GM23248 (cell line): ENCODE results near the gene CHST3. TPM values are rescaled to one million over a fixed set of nuclear protein-coding genes. Genes with fewer than 3 reads are reported as not detected.
A peak's percentile ranks its signal among the peaks of the same experiment; 100 is the strongest.

ENCODE experiments used
- DNase-seq: peaks from one replicate; pipeline ENCODE4 v3.0.0-alpha.2; 2015
- H2AFZ ChIP-seq: fragments of 200-600 bp; sonication (generic); 2 replicates; pipeline ENCODE4 v1.6.1; 2016; ENCODE audit warnings: antibody characterized with exemption
- H3F3A ChIP-seq: fragments of 200-600 bp; sonication (generic); 2 replicates; pipeline ENCODE4 v1.6.1; 2016; ENCODE audit warnings: mild to moderate bottlenecking, antibody characterized with exemption, mixed run types; ENCODE audit not compliant: insufficient read depth
- H3K27ac ChIP-seq: fragments of 200-600 bp; sonication (generic); 2 replicates; pipeline ENCODE4 v1.5.1; 2016; ENCODE audit warnings: mild to moderate bottlenecking
- H3K27me3 ChIP-seq: fragments of 200-600 bp; sonication (generic); replicated peaks from 2 replicates; pipeline ENCODE4 v1.6.1; 2016; ENCODE audit warnings: mild to moderate bottlenecking; ENCODE audit not compliant: insufficient read depth
- H3K36me3 ChIP-seq: fragments of 200-600 bp; sonication (generic); 2 replicates; pipeline ENCODE4 v1.6.1; 2016; ENCODE audit warnings: low read depth, mild to moderate bottlenecking
- H3K4me1 ChIP-seq: fragments of 200-600 bp; sonication (generic); 2 replicates; pipeline ENCODE4 v1.6.1; 2016; ENCODE audit warnings: mild to moderate bottlenecking; ENCODE audit not compliant: insufficient read depth
- H3K4me2 ChIP-seq: fragments of 200-600 bp; sonication (generic); one replicate; pipeline ENCODE4 v1.6.1; 2016; ENCODE audit warnings: mild to moderate bottlenecking; ENCODE audit not compliant: unreplicated experiment
- H3K4me3 ChIP-seq: fragments of 200-600 bp; sonication (generic); 2 replicates; pipeline ENCODE4 v1.5.1; 2016; ENCODE audit warnings: mild to moderate bottlenecking
- H3K79me2 ChIP-seq: fragments of 200-600 bp; sonication (generic); 2 replicates; pipeline ENCODE4 v1.6.1; 2016; ENCODE audit warnings: mild to moderate bottlenecking; ENCODE audit not compliant: insufficient read depth
- H3K9ac ChIP-seq: fragments of 200-600 bp; sonication (generic); 2 replicates; pipeline ENCODE4 v1.6.1; 2016; ENCODE audit warnings: mild to moderate bottlenecking
- H3K9me2 ChIP-seq: fragments of 200-600 bp; sonication (generic); 2 replicates; pipeline ENCODE4 v1.6.1; 2016; ENCODE audit warnings: mixed run types, mild to moderate bottlenecking, moderate library complexity; ENCODE audit not compliant: insufficient read depth
- H3K9me3 ChIP-seq: fragments of 200-600 bp; sonication (generic); one replicate; pipeline ENCODE4 v1.6.1; 2017; ENCODE audit warnings: low read depth
- H4K20me1 ChIP-seq: fragments of 200-600 bp; sonication (generic); 2 replicates; pipeline ENCODE4 v1.6.0; 2016; ENCODE audit not compliant: insufficient read depth
- EZH2 ChIP-seq: fragments of 200-600 bp; sonication (generic); IDR thresholded peaks from 2 replicates; pipeline ENCODE4 v1.6.1; 2018; ENCODE audit warnings: antibody characterized with exemption, mild to moderate bottlenecking; ENCODE audit not compliant: insufficient read depth, poor library complexity, severe bottlenecking
- EZH2phosphoT487 ChIP-seq: fragments of 200-600 bp; sonication (generic); IDR thresholded peaks from 2 replicates; pipeline ENCODE4 v1.6.1; 2018; ENCODE audit warnings: antibody characterized with exemption, moderate library complexity, mild to moderate bottlenecking, low read depth; ENCODE audit not compliant: insufficient read depth
- WGBS, 2 experiments: methylation state at CpG; one replicate each; pipeline ENCODE4 v1.1.6; 2015 to 2017; ENCODE audit warnings: low lambda C conversion rate in 2 of 2, low coverage in 1 of 2; ENCODE audit errors: missing lambda C conversion rate in 2 of 2; 5-methylcytosine and 5-hydroxymethylcytosine counted together
- in situ Hi-C: fragments of 300-500 bp; cut with MboI; formaldehyde crosslinking; loops from 2 replicates; pipeline ENCODE4 v1.15.0; 2020
- polyA plus RNA-seq: library from polyadenylated mRNA; unstranded; fragments of >200 nt; fragmentation: Nextera tagmentation; extraction: Ambion mirVana; gene quantifications from 2 replicates; pipeline ENCODE4 v1.2.1, GENCODE V29; 2016
- total RNA-seq: library from RNA; depleted of rRNA; stranded (reverse); fragments of >200 nt; shearing (Covaris generic); gene quantifications from 2 replicates; pipeline ENCODE4 v1.2.3, GENCODE V29; 2014

Gene CHST3
- total and polyA plus RNA-seq, 2 experiments from 2014 or later: 10.7 to 42.2 TPM

- DNase-seq: no peak
- H3K9me2 ChIP-seq: no peaks in the 10 kb centered on the region
- no peaks in the 10 kb centered on the region for H3K9me3 ChIP-seq
- peaks cover 23% of the 10 kb centered on the region for H3K79me2 ChIP-seq
- H3K4me2 ChIP-seq: no peak overlapping the region
- H3K27me3 ChIP-seq: no peaks in the 10 kb centered on the region
- H3K4me1 ChIP-seq: peaks cover 5% of the 10 kb centered on the region
- no peak overlapping the region for H3K9ac ChIP-seq
- H3K36me3 ChIP-seq: no peaks in the 10 kb centered on the region
- H3K27ac ChIP-seq: no peak overlapping the region
- peaks cover 4% of the 10 kb centered on the region; the same call in 1 of the 2 replicates for H4K20me1 ChIP-seq
- peaks cover 14% of the 10 kb centered on the region for H3F3A ChIP-seq
- in situ Hi-C loops: no loop called here
- TF ChIP-seq EZH2 (no peak), EZH2phosphoT487 (no peak)
- no peak overlapping the region for H3K4me3 ChIP-seq
- H2AFZ ChIP-seq: no peak overlapping the region
- WGBS, 2 experiments: 90 to 92% methylated on average over 9 to 10 of the region's 10 CpGs
Measured at GRCh38 chr10:71961831-71962230, 2.4 kb upstream of the CHST3 start.

DNA sequence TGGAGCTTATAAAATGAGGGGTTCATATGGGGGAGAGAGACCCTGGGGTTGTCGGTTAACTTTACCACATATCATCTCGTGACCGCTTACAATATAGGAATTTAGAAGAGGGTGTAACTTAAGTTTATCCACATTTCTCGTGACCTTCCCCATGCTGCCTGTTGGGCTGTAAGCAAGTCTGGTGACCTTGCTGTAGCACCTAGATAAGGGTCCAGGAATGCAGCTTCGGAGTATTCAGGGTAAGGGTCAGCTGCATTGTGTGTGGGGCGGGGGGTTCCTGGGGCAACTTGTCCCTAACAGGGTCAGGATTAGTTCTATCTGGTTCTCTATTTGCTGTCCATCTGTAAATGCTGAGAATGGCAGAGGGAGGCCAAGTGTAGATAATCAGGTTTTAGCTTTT lies 1.3 kb upstream of the CHST3 start:
- H3F3A ChIP-seq: peaks cover 23% of the 10 kb centered on the region
- peaks cover 16% of the 10 kb centered on the region for H3K4me1 ChIP-seq
- H3K36me3 ChIP-seq: no peaks in the 10 kb centered on the region
- peaks cover 33% of the 10 kb centered on the region for H3K79me2 ChIP-seq
- H3K9ac ChIP-seq: peak overlapping the region; percentile 94
- in situ Hi-C loops: no loop called here
- H3K4me2 ChIP-seq: no peak overlapping the region
- H4K20me1 ChIP-seq: peaks cover 5% of the 10 kb centered on the region; the same call in 1 of the 2 replicates
- DNase-seq: no peak
- peak overlapping the region; percentile 90 for H3K27ac ChIP-seq
- no peaks in the 10 kb centered on the region for H3K9me3 ChIP-seq
- H3K27me3 ChIP-seq: no peaks in the 10 kb centered on the region
- no peak overlapping the region for H3K4me3 ChIP-seq
- H2AFZ ChIP-seq: peak overlapping the region; percentile 76; the same call in 1 of the 2 replicates
- no peak for TF ChIP-seq EZH2phosphoT487
- TF ChIP-seq EZH2: no peak
- no peaks in the 10 kb centered on the region for H3K9me2 ChIP-seq
- 90 to 93% methylated on average over 6 of the region's 6 CpGs for WGBS, 2 experiments

GRCh38 chr10:71963351-71964097 lies 671 bp upstream of the CHST3 start:
- peaks cover 22% of the 10 kb centered on the region for H3K4me1 ChIP-seq
- H3K79me2 ChIP-seq: peaks cover 40% of the 10 kb centered on the region
- H3K9ac ChIP-seq: peak overlapping the region; percentile 94
- H3K9me3 ChIP-seq: no peaks in the 10 kb centered on the region
- WGBS, 2 experiments: 7 to 13% methylated on average over 30 to 35 of the region's 42 CpGs
- H3K4me3 ChIP-seq: peak overlapping the region; percentile 83
- H3K36me3 ChIP-seq: no peaks in the 10 kb centered on the region
- TF ChIP-seq EZH2phosphoT487: no peak
- TF ChIP-seq EZH2: no peak
- no peaks in the 10 kb centered on the region for H3K9me2 ChIP-seq
- no peaks in the 10 kb centered on the region for H3K27me3 ChIP-seq
- in situ Hi-C loops: no loop called here
- H4K20me1 ChIP-seq: peaks cover 5% of the 10 kb centered on the region; the same call in 1 of the 2 replicates
- H3K27ac ChIP-seq: peak overlapping the region; percentile 90
- peak; percentile 66 for DNase-seq
- peak overlapping the region; percentile 76 for H2AFZ ChIP-seq
- H3F3A ChIP-seq: peaks cover 28% of the 10 kb centered on the region
- H3K4me2 ChIP-seq: peak overlapping the region; percentile 99

GRCh38 chr10:71964743-71965515 lies 734 bp downstream of the CHST3 start:
- Histone ChIP-seq H3K4me2 (peak overlapping the region; percentile 99), H3K4me3 (peak overlapping the region; percentile 83), H3K9me2 (no peaks in the 10 kb centered on the region), H3K9ac (peak overlapping the region; percentile 94), H2AFZ (peak overlapping the region; percentile 76), H3K36me3 (no peaks in the 10 kb centered on the region), H3K27ac (peak overlapping the region; percentile 90), H3K79me2 (peaks cover 54% of the 10 kb centered on the region), H4K20me1 (peaks cover 5% of the 10 kb centered on the region; the same call in 1 of the 2 replicates), H3F3A (peaks cover 28% of the 10 kb centered on the region), H3K27me3 (no peaks in the 10 kb centered on the region), H3K9me3 (no peaks in the 10 kb centered on the region), H3K4me1 (peaks cover 27% of the 10 kb centered on the region)
- TF ChIP-seq EZH2 (no peak), EZH2phosphoT487 (no peak)
- in situ Hi-C loops: no loop called here
- 0 to 2% methylated on average over 37 to 47 of the region's 48 CpGs for WGBS, 2 experiments
- DNase-seq: peak; percentile 97
